K562 (cell line): ENCODE data around the gene PANK2. TPM values are rescaled to one million over a fixed set of nuclear protein-coding genes. Genes with fewer than 3 reads are reported as not detected.

Experiments used
- ATF4 ChIP-seq: fragments of 450-650 bp; formaldehyde crosslinking; IDR thresholded peaks from 2 replicates; pipeline ENCODE4 v1.4.0; 2022; ENCODE audit warnings: mild to moderate bottlenecking, moderate library complexity
- BRD9 ChIP-seq: fragments of 450-650 bp; IDR thresholded peaks from 2 replicates; pipeline ENCODE4 v1.6.1; 2018; ENCODE audit warnings: low read depth; ENCODE audit not compliant: partially characterized antibody
- DNMT1 ChIP-seq: fragments of 450-650 bp; IDR thresholded peaks from 2 replicates; pipeline ENCODE4 v1.6.1; 2016; ENCODE audit warnings: antibody characterized with exemption, mild to moderate bottlenecking
- JUND ChIP-seq, 2 experiments: IDR thresholded peaks; 2 replicates in 1 of 2; 3 replicates in 1 of 2; pipeline ENCODE4 v1.6.1; 2011; ENCODE audit warnings: borderline replicate concordance in 2 of 2, low read depth in 2 of 2, low read length in 2 of 2, improper control_type of control experiment in 1 of 2, missing biosample characterization in 1 of 2, missing genetic modification characterization in 1 of 2, missing genetic modification reagents in 1 of 2
- RAD21 ChIP-seq, 2 experiments: fragments of 250-450 bp in 1 of 2; fragments of 450-650 bp in 1 of 2; sonication (Bioruptor Pico) in 1 of 2; formaldehyde crosslinking in 1 of 2; IDR thresholded peaks in 1 of 2; conservative IDR thresholded peaks in 1 of 2; 2 replicates each; pipeline versions ENCODE4 v1.4.0 to v1.8.0; 2020 to 2022; ENCODE audit warnings: mild to moderate bottlenecking in 2 of 2, moderate library complexity in 1 of 2
- TCF3 ChIP-seq: sonication (generic); formaldehyde crosslinking; IDR thresholded peaks from 2 replicates; pipeline ENCODE4 v1.4.0; 2020; ENCODE audit warnings: mild to moderate bottlenecking, missing genetic modification reagents
- UBTF ChIP-seq, 2 experiments: IDR thresholded peaks; 2 replicates each; pipeline ENCODE4 v1.6.1; 2012; ENCODE audit warnings: improper control_type of control experiment in 2 of 2, low read depth in 2 of 2, low read length in 2 of 2, borderline replicate concordance in 1 of 2
- ZBTB17 ChIP-seq: fragments of 450-650 bp; formaldehyde crosslinking; IDR thresholded peaks from 2 replicates; pipeline ENCODE4 v1.4.0; 2020; ENCODE audit warnings: mild to moderate bottlenecking
- ZNF407 ChIP-seq: fragments of 450-650 bp; IDR thresholded peaks from 2 replicates; pipeline ENCODE4 v1.6.1; 2016; ENCODE audit warnings: low read depth
- polyA plus RNA-seq, 8 experiments: library from polyadenylated mRNA; depleted of rRNA in 4 of 8; stranded (reverse) in 5 of 8; unstranded in 3 of 8; fragments of >200 nt; fragmentation: Nextera tagmentation in 2 of 8; fragmentation: Illumina TruSeq in 1 of 8; extraction: Ambion mirVana in 2 of 8; extraction: Trizol in 1 of 8; gene quantifications; 2 replicates each; pipeline versions ENCODE4 v1.2.1 to v1.2.3, GENCODE V29; 2011 to 2014; ENCODE audit warnings: inconsistent platforms in 1 of 8, missing spikeins in 1 of 8
- total RNA-seq, 7 experiments: library from RNA; depleted of rRNA in 6 of 7; stranded (reverse); fragments of >200 nt in 6 of 7; fragmentation: Illumina TruSeq in 2 of 7; extraction: Trizol in 2 of 7; gene quantifications; 2 replicates each; pipeline versions ENCODE4 v1.2.1 to v1.2.3, GENCODE V29; 2011 to 2021; ENCODE audit warnings: low replicate concordance in 1 of 7

PANK2 gene
- total and polyA plus RNA-seq, 9 of the 15 experiments (the other 6 are each of a cell fraction or from before 2014, with no cell fraction given), result 14.9 to 43.5 (median 31.4) TPM

- TF ChIP-seq ZNF407 (no peak), ATF4 (CRISPR knock-in tag) (0 out of 2 replicates have a peak, but pooled peaks have one; percentile 37), BRD9 (no peak), ZBTB17 (CRISPR knock-in tag) (no peak), UBTF (IDR thresholded peaks at IDR 0.05; ENCODE audit: borderline replicate concordance in 1 of 2, low read depth in 2 of 2, low read length in 2 of 2) (no peak), JUND (IDR thresholded peaks at IDR 0.05; ENCODE audit: borderline replicate concordance, low read depth, low read length) (no peak; the same call in 1 of the 2 replicates), JUND (tag; IDR thresholded peaks at IDR 0.05; ENCODE audit: borderline replicate concordance, low read depth, low read length) (no peak), RAD21 (CRISPR knock-in tag; conservative IDR thresholded peaks at IDR 0.05 in 1 of 2, IDR thresholded peaks at IDR 0.05 in 1 of 2) (0 out of 4 replicates have a peak, but pooled peaks of 1 of the 2 experiments have one; percentile 8), TCF3 (CRISPR knock-in tag) (peak; percentile 96), DNMT1 (no peak)
Observed at GRCh38 chr20:3930265-3931206, 41.3 kb downstream of the PANK2 start (continued).
